Measurements from ENCODE around the gene DNAH11. TPM values are rescaled to one million over a fixed set of nuclear protein-coding genes. Genes with fewer than 3 reads are reported as not detected.

Gene DNAH11
- total RNA-seq, 1 donor from 2014 or later: 3.4 TPM

DNA sequence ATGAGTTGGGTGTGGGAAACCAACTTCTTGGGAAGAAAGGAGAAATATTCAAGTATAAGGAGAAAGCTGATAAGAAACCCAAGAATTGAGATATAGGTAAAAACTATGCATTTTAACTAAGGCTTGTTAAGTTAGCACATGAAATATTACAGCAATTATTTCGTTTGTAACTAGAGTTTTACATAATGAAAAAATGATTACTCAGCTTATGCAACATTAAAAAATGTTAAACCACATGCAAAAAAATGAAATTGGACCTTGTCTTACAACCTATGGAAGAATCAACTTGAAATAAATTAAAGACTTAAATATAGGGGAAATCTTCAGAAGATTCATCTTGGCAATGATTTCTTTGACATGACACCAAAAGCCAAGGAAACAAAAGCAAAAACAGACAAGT lies 219.6 kb downstream of the DNAH11 start:
- DNase-seq: no peak
- Histone ChIP-seq H3K4me1 (peaks cover 8% of the 10 kb centered on the region), H3K4me3 (no peak overlapping the region), H3K27me3 (no peaks in the 10 kb centered on the region), H3K36me3 (no peaks in the 10 kb centered on the region), H3K9me3 (no peaks in the 10 kb centered on the region), H3K27ac (no peak overlapping the region)
- ATAC-seq: no peak
- TF ChIP-seq, protein P1, sequence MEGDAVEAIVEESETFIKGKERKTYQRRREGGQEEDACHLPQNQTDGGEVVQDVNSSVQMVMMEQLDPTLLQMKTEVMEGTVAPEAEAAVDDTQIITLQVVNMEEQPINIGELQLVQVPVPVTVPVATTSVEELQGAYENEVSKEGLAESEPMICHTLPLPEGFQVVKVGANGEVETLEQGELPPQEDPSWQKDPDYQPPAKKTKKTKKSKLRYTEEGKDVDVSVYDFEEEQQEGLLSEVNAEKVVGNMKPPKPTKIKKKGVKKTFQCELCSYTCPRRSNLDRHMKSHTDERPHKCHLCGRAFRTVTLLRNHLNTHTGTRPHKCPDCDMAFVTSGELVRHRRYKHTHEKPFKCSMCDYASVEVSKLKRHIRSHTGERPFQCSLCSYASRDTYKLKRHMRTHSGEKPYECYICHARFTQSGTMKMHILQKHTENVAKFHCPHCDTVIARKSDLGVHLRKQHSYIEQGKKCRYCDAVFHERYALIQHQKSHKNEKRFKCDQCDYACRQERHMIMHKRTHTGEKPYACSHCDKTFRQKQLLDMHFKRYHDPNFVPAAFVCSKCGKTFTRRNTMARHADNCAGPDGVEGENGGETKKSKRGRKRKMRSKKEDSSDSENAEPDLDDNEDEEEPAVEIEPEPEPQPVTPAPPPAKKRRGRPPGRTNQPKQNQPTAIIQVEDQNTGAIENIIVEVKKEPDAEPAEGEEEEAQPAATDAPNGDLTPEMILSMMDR (IDR thresholded peaks at IDR 0.05): no peak
- intact Hi-C loops (cut with DNase I): no loop called here

DNA sequence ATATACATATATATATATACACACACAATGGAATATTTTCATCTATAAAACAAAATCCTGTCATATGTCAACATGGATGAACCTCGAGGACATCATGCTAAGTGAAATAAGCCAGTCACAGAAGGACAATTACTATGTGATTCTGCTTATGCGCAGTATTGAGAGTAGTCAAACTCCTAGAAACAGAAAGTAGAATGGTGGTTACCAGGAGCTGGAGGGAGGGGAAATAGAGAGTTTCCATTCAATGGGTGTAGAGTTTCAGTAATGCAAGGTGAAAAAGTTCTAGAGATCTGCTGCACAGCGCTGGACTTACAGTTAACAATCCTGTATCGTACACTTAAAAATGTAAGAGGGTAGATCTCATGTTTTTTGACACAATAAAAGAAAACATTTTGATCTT lies 221.0 kb downstream of the DNAH11 start:
- H3K27ac ChIP-seq: no peak overlapping the region
- DNase-seq (no peak), ATAC-seq (no peak)
- no peaks in the 10 kb centered on the region for H3K36me3 ChIP-seq
- no peaks in the 10 kb centered on the region for H3K27me3 ChIP-seq
- H3K9me3 ChIP-seq: no peaks in the 10 kb centered on the region
- no peaks in the 10 kb centered on the region for H3K4me1 ChIP-seq
- intact Hi-C loops (cut with DNase I): no loop called here
- H3K4me3 ChIP-seq: no peak overlapping the region
- TF ChIP-seq, protein P1 (IDR thresholded peaks at IDR 0.05): no peak

DNA sequence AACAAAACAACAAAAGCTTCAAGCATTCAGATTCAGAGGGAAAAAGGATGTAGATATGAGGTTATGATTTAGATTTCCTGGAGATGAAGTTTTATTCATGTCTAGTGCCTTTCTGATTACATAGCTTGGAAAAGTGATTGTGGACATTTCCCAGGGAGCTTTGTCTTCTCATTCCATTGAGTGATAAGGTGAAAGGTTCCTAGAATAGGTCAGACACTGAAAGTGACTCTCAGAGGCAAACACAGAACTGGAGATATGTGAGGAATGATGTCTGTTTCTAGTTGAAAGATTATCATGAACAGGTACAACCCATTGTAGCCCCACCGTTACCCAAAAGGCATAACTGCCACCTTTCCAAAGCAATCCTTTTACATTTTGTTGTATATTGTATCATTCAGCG lies 223.4 kb downstream of the DNAH11 start:
- no peak for DNase-seq
- Histone ChIP-seq H3K36me3 (no peaks in the 10 kb centered on the region), H3K27me3 (no peaks in the 10 kb centered on the region), H3K4me1 (no peaks in the 10 kb centered on the region), H3K27ac (no peak overlapping the region), H3K9me3 (no peaks in the 10 kb centered on the region), H3K4me3 (no peak overlapping the region)
- TF ChIP-seq, protein P1 (IDR thresholded peaks at IDR 0.05): no peak
- ATAC-seq: no peak
- intact Hi-C loops (cut with DNase I): no loop called here

GRCh38 chr7:21767300-21767900 lies 224.6 kb downstream of the DNAH11 start:
- no peaks in the 10 kb centered on the region for H3K4me1 ChIP-seq
- no peaks in the 10 kb centered on the region for H3K27me3 ChIP-seq
- TF ChIP-seq, protein P1 (IDR thresholded peaks at IDR 0.05): peak; percentile 57
- no peak overlapping the region for H3K27ac ChIP-seq
- no peak overlapping the region for H3K4me3 ChIP-seq
- no peak for DNase-seq
- no peaks in the 10 kb centered on the region for H3K36me3 ChIP-seq
- peak; percentile 99 for ATAC-seq
- intact Hi-C loops (cut with DNase I): no loop called here
- H3K9me3 ChIP-seq: no peaks in the 10 kb centered on the region

DNA sequence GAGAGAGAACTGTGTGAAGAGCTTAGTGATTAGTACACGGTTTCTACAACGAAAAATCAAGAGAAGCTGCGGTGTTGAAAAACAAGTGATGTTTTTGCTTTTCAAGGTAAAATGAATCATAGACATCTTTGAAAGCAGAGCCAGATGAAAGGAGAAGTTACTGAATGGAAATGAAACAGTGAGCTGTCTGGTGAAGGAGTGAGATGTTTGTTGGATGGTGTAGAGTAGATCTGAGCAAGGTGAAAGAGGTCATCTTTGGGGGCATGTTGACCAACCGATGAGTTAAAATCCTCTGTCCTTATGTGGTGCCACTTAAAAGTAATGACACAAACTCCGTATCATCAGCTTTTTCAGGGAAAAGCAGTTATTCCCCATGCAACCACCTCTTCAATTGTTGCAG lies 225.4 kb downstream of the DNAH11 start:
- TF ChIP-seq, protein P1 (IDR thresholded peaks at IDR 0.05): no peak
- ATAC-seq: no peak
- Histone ChIP-seq H3K4me3 (no peak overlapping the region), H3K27me3 (no peaks in the 10 kb centered on the region), H3K36me3 (no peaks in the 10 kb centered on the region), H3K9me3 (no peaks in the 10 kb centered on the region), H3K27ac (no peak overlapping the region), H3K4me1 (no peaks in the 10 kb centered on the region)
- intact Hi-C loops (cut with DNase I): no loop called here
- no peak for DNase-seq

DNA sequence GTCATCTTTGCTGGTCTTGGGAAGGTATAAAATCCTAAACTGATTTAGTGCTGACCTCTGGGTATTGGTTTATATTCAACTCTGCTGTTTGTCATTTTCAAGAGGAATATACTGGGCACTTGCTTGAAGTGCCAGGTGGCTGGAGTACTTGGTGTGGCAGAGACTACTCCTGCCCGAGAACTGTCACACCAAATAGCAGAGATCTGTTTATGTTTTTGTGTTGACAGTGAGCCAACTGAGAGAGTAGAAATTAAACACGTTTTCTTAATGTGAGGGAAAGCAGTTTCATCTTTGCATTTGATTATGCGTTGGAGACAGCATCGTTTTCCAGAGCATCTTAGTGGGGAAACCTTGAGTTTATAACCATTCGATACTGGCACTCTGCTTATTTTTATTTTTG lies 228.4 kb downstream of the DNAH11 start:
- Histone ChIP-seq H3K9me3 (no peaks in the 10 kb centered on the region), H3K4me3 (no peak overlapping the region), H3K36me3 (no peaks in the 10 kb centered on the region), H3K27me3 (no peaks in the 10 kb centered on the region), H3K27ac (no peak overlapping the region), H3K4me1 (no peaks in the 10 kb centered on the region)
- no peak for ATAC-seq
- intact Hi-C loops (cut with DNase I): no loop called here
- no peak for DNase-seq
- TF ChIP-seq, protein P1 (IDR thresholded peaks at IDR 0.05): no peak

Data from upper lobe of right lung (tissue), 1 donor.